HepG2 (cell line): Measurements from ENCODE around the gene PCCB. TPM values are rescaled to one million over a fixed set of nuclear protein-coding genes. Genes with fewer than 3 reads are reported as not detected.

Experiments used
- CBX5 ChIP-seq: sonication (generic); formaldehyde crosslinking; IDR thresholded peaks from 2 replicates; pipeline ENCODE4 v1.4.0; 2020; ENCODE audit warnings: missing genetic modification reagents, borderline replicate concordance
- DRAP1 ChIP-seq: IDR thresholded peaks from 2 replicates; pipeline ENCODE4 v1.6.1; 2016; ENCODE audit warnings: missing genetic modification reagents, missing compliant biosample characterization
- FOXM1 ChIP-seq: sonication (generic); formaldehyde crosslinking; IDR thresholded peaks from 2 replicates; pipeline ENCODE4 v1.5.0; 2020; ENCODE audit warnings: missing genetic modification reagents
- FOXP1 ChIP-seq, 2 experiments: fragments of 450-650 bp in 1 of 2; IDR thresholded peaks; 2 replicates each; pipeline ENCODE4 v1.6.1; 2017 to 2018; ENCODE audit warnings: antibody characterized with exemption in 1 of 2
- HNF1A ChIP-seq, 2 experiments: sonication (generic) in 1 of 2; formaldehyde crosslinking in 1 of 2; IDR thresholded peaks; 2 replicates each; pipeline versions ENCODE4 v1.4.0 to v1.6.1; 2016 to 2020; ENCODE audit warnings: borderline replicate concordance in 1 of 2, low read depth in 1 of 2, mild to moderate bottlenecking in 1 of 2, missing genetic modification reagents in 1 of 2
- NFAT5 ChIP-seq: sonication (generic); formaldehyde crosslinking; IDR thresholded peaks from 2 replicates; pipeline ENCODE4 v1.4.0; 2020; ENCODE audit warnings: missing genetic modification reagents
- RAD51 ChIP-seq: fragments of 450-650 bp; IDR thresholded peaks from 2 replicates; pipeline ENCODE4 v1.6.1; 2016; ENCODE audit warnings: borderline replicate concordance
- SP4 ChIP-seq: sonication (generic); formaldehyde crosslinking; IDR thresholded peaks from 2 replicates; pipeline ENCODE4 v1.8.1; 2023; ENCODE audit warnings: mild to moderate bottlenecking, missing genetic modification reagents
- TAF15 ChIP-seq: fragments of 200-400 bp; formaldehyde crosslinking; IDR thresholded peaks from one replicate; pipeline ENCODE4 v1.6.1; 2018; ENCODE audit warnings: mild to moderate bottlenecking, low read depth, low read length; ENCODE audit not compliant: poor library complexity, severe bottlenecking
- ZBTB20 ChIP-seq: sonication (generic); formaldehyde crosslinking; IDR thresholded peaks from 2 replicates; pipeline ENCODE4 v1.8.1; 2023; ENCODE audit warnings: missing genetic modification reagents, low read depth, mild to moderate bottlenecking, borderline replicate concordance
- ZFX ChIP-seq: sonication (generic); formaldehyde crosslinking; IDR thresholded peaks from 2 replicates; pipeline ENCODE4 v1.4.0; 2020; ENCODE audit warnings: mild to moderate bottlenecking, low read depth, missing genetic modification reagents, moderate library complexity
- ZNF44 ChIP-seq: sonication (generic); formaldehyde crosslinking; IDR thresholded peaks from 2 replicates; pipeline ENCODE4 v1.5.1; 2020; ENCODE audit warnings: mild to moderate bottlenecking, missing genetic modification reagents
- polyA plus RNA-seq, 8 experiments: library from polyadenylated mRNA; depleted of rRNA in 3 of 8; stranded (reverse) in 7 of 8; unstranded in 1 of 8; fragments of >200 nt; fragmentation: Illumina TruSeq in 4 of 8; extraction: Trizol in 4 of 8; gene quantifications; 2 replicates each; pipeline versions ENCODE4 v1.2.1 to v1.2.3, GENCODE V29; 2011 to 2016; ENCODE audit warnings: low read depth in 4 of 8, missing spikeins in 1 of 8, mixed read lengths in 1 of 8; ENCODE audit not compliant: insufficient read depth in 1 of 8
- total RNA-seq, 5 experiments: library from RNA; depleted of rRNA; stranded (reverse); fragments of >200 nt; fragmentation: Illumina TruSeq; extraction: Trizol; gene quantifications; 2 replicates each; pipeline ENCODE4 v1.2.3, GENCODE V29; 2016; ENCODE audit warnings: low read depth in 1 of 5
- TF ChIP-seq, protein P1 (sequence below): sonication (generic); formaldehyde crosslinking; IDR thresholded peaks from 2 replicates; pipeline ENCODE4 v1.5.0; 2020; ENCODE audit warnings: missing genetic modification reagents
- TF ChIP-seq, protein P2 (sequence below): sonication (generic); formaldehyde crosslinking; IDR thresholded peaks from 2 replicates; pipeline ENCODE4 v1.5.1; 2020; ENCODE audit warnings: missing genetic modification reagents, mild to moderate bottlenecking, borderline replicate concordance

Gene PCCB
- total and polyA plus RNA-seq, 2 of the 13 experiments (the other 11 are each of a cell fraction or from before 2014, with no cell fraction given) = 84.1 to 88.7 TPM

GRCh38 chr3:136250903-136251460 lies 842 bp downstream of the PCCB start (continued):
- TF ChIP-seq FOXP1 (IDR thresholded peaks at IDR 0.05) (no peak), FOXP1 (CRISPR knock-in tag; IDR thresholded peaks at IDR 0.05) (no peak), ZNF44 (CRISPR knock-in tag) (no peak), RAD51 (no peak), ZBTB20 (CRISPR knock-in tag) (no peak; the same call in 1 of the 2 replicates), NFAT5 (peak; percentile 99), HNF1A (IDR thresholded peaks at IDR 0.05; ENCODE audit: low read depth) (no peak), HNF1A (CRISPR knock-in tag; IDR thresholded peaks at IDR 0.05; ENCODE audit: borderline replicate concordance) (peak; percentile 67), TAF15 (no peak), DRAP1 (CRISPR knock-in tag) (no peak), ZFX (CRISPR knock-in tag) (peak; percentile 40), FOXM1 (CRISPR knock-in tag) (peak; percentile 78; the same call in 1 of the 2 replicates), SP4 (no peak), CBX5 (CRISPR knock-in tag) (0 out of 2 replicates have a peak, but pooled peaks have one; percentile 73)
- TF ChIP-seq, protein P1, sequence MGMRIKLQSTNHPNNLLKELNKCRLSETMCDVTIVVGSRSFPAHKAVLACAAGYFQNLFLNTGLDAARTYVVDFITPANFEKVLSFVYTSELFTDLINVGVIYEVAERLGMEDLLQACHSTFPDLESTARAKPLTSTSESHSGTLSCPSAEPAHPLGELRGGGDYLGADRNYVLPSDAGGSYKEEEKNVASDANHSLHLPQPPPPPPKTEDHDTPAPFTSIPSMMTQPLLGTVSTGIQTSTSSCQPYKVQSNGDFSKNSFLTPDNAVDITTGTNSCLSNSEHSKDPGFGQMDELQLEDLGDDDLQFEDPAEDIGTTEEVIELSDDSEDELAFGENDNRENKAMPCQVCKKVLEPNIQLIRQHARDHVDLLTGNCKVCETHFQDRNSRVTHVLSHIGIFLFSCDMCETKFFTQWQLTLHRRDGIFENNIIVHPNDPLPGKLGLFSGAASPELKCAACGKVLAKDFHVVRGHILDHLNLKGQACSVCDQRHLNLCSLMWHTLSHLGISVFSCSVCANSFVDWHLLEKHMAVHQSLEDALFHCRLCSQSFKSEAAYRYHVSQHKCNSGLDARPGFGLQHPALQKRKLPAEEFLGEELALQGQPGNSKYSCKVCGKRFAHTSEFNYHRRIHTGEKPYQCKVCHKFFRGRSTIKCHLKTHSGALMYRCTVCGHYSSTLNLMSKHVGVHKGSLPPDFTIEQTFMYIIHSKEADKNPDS (CRISPR knock-in tag) = no peak
- TF ChIP-seq, protein P2, sequence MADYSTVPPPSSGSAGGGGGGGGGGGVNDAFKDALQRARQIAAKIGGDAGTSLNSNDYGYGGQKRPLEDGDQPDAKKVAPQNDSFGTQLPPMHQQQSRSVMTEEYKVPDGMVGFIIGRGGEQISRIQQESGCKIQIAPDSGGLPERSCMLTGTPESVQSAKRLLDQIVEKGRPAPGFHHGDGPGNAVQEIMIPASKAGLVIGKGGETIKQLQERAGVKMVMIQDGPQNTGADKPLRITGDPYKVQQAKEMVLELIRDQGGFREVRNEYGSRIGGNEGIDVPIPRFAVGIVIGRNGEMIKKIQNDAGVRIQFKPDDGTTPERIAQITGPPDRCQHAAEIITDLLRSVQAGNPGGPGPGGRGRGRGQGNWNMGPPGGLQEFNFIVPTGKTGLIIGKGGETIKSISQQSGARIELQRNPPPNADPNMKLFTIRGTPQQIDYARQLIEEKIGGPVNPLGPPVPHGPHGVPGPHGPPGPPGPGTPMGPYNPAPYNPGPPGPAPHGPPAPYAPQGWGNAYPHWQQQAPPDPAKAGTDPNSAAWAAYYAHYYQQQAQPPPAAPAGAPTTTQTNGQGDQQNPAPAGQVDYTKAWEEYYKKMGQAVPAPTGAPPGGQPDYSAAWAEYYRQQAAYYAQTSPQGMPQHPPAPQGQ (CRISPR knock-in tag) = no peak
